GM19351 (cell line): ENCODE data around the gene ARF1.
A peak's percentile ranks its signal among the peaks of the same experiment; 100 is the strongest.

Source experiments
- ATAC-seq: cut with Tn5 transposase; IDR thresholded peaks from one replicate; pipeline ENCODE4 v1.9.1; 2021; ENCODE audit warnings: mild to moderate bottlenecking, moderate library complexity; ENCODE audit not compliant: unreplicated experiment

Gene ARF1

DNA sequence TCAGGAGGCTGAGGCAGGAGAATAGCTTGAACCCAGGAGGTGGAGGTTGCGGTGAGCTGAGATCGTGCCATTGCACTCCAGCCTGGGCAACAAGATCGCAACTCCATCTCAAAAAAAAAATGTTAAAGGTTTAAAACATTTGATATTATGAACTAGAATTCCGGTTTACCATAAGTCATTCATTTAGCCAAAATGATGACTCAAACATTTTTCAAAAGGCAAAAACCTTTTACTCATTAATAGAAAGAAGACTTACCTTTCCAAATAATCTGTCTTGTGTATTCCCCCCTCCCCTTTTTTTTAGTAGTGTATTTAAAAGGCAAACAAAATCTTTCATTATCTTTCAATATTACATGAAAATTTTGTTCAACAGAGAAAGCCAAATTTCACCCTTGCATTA lies 34.8 kb downstream of the ARF1 start:
- no peak for ATAC-seq

DNA sequence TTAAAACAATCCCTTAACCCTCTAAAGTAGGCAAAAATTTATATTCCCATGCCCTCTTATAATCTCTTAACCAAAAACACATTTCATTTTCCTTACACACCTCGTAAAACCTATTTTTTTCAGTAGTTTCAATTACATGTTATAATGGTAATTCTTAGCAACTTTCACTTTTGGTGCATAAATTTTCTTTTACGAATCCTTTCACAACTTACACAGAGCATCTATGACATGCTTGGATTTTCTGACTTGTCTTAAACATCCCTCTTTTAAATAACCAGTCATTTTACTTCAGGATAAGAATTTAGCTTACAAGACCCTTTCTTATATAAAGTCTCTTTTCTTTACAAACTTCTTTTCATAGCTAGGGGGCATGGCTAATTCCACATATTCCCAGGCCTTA lies 35.5 kb downstream of the ARF1 start:
- no peak for ATAC-seq

DNA sequence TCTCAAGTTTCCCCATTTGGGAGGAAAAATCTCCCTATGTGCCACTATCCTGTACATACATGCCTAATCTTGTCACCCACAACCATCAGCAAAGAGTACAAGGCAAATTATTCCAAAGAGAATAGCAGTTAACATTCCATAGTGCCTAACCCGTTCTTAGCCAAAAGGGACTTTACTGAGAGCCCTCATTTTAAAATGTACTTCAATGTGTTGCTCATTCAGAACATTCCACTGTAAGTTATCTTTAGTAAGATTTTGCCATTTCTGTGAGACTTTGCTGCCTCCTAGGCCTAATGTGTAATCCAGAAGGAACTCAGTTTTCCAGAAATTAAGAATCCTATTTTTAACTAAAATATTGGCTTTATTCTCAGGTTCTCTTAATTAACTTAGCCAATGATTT lies 37.8 kb downstream of the ARF1 start:
- no peak for ATAC-seq

DNA sequence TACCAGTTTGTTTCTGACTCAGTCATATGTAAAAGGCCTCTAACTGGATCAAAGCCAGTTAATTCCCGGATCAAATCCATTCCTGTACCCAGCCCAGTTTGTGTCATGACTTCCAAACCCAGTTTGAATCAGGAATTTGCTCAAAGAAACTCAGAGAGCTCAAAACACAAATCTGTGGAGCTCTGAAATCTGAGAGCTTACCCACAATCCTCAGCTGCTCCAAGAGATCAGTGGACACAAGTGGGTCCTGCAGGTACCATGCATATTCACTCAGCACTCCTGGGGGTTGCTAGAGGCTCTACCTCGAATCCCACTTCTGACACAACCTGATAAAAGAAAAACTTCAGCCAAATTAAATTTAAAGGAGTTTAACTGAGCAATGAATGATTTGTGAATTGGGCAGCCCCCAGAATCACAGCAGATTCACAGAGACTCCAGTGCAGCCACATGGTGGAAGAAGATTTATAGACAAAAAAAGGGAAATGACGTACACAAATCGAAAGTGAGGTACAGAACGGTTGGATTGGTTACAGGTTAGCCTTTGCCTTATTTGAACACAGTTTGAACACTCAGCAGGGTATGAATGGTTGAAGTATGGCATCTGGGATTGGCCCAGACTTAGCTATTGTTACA lies 38.5 kb downstream of the ARF1 start:
- no peak for ATAC-seq

DNA sequence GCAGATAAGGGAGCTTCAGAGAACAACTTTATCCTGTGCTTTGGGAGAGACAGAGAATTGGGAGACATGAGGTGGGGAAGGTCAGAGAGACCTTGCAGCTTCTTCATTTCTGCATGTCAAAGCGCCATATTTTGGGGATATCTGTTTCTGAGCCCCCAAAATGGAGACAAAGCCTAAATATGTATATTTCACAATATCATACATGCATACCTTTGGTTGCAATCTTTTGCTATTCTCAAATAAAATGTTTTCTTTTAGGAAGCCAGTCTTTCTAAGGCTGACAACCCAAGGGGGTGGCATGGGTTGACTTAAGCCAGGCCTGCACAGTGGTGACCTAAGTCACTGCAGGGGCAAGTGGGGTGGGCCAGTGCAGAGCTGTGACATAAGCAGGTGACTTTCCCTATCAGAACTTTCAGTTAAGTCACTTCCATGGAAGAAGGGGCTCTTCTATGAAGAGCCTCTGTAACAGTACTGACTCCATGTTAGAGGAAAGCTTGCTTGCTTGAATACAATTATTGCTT lies 40.5 kb downstream of the ARF1 start:
- no peak for ATAC-seq

DNA sequence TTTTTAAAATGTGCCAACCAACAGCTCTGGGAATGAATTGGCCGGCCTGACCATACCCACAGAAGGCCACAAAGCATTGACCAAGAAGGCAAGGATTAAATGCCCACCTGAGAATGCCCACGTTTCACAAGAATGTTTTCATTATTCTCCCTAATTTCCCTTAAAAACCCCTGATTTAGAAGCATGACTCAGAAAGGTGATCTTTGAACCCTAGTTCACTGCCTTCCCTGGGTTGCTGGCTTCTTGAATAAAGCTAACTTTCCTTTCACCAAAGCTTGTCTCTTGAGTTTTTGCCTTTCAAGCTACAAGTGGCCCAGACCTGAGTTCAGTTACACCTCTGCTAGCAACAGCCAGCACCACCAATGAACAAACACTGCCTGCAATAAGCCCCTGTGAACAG lies 41.0 kb downstream of the ARF1 start:
- ATAC-seq, result no peak

DNA sequence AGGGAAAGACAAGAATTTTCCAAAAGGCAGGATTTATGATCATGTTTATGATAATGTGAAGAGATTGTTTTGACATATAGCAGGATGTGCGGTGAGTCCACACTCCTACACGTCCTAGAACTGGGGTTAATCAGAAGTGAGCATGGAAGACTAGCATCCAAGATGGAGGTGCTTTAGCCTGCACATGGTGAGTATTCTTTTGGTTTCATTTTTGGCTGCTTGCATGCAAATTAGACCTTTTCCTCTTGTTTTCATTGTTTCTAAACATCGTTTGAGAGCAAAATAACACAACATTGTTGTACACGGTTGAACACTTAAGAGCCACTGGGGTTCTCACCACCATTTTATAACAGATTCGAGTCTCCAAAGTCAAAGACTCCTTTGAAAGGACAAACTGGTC lies 42.7 kb downstream of the ARF1 start:
- ATAC-seq, result no peak

DNA sequence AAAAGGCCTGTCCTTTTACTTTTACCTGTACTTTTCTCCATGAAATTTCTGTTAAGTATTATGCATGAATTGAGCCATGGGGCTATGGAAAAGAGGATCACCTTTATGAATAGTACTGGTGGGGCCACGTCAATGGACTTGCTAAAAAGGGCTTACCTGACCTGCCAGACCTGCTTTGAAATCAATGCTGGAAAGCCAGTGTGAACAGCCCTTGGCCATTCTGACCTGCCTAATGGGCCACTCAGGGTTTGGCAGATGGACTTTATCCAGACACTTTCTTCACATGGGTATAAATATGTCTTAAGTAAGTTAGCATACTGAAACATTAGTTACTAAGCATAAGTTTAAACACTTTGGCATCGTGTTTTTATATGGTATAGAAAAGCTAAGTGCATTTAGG lies 49.3 kb downstream of the ARF1 start:
- ATAC-seq, result no peak

DNA sequence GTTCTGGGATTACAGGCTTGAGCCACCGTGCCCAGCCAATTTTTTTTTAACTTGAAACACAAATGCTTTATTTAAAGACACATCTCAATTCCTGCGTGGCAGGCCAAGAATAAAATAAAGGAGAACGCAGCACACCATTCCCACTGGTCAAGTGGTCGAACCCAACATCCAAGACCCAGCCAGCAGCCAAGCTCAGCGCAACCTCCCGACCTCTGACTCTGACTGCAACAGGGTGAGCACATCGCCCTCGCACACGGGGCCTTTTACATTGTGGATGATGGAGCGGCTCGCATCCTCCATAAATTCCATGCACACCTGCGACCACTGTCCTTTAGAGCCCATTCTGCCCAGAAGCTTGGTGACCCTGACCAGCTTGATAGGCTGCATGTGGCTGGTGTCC lies 52.1 kb downstream of the ARF1 start:
- no peak for ATAC-seq

DNA sequence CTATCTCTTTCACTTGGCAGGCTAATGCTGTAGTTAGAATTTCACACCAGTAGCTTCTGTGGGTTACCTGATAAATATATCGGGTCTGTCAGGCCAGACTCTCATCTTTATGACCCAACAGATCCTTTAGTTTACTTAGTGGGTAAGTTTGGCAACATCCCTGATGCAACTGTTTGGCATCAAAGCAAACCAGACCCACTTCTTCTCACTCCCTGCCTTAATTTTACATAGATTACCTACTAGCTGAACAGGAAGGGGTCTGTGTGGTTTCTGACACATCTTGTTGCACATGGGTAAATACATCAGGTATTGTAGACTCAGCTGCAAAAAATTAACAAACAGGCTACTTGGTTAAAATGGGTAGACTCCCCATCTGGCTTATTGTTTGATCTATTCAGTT lies 54.4 kb downstream of the ARF1 start:
- ATAC-seq, result no peak

DNA sequence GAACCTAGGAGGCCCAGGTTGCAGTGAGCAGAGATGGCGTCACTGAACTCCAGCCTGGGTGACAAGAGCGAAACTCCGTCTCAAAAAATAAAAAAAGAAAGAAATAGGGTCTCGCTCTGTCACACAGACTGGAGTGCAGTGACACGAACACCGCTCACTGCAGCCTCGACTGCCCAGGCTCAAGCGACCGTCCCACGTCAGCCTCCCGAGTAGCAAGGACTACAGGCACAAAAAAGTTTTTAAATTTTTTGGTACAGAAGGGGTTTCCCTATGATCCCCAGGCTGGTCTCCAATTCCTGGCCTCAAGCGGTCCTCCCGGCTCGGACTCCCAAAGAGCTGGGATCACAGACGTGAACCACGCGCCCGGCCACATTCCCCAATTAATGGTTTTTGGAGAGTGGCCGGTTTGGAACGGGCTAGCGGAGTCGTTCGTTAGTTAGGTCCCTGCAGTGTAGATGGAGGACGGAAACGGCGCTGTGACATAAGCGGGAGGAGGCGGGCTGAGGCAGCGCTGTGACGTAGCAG lies 57.0 kb downstream of the ARF1 start:
- ATAC-seq, result no peak

DNA sequence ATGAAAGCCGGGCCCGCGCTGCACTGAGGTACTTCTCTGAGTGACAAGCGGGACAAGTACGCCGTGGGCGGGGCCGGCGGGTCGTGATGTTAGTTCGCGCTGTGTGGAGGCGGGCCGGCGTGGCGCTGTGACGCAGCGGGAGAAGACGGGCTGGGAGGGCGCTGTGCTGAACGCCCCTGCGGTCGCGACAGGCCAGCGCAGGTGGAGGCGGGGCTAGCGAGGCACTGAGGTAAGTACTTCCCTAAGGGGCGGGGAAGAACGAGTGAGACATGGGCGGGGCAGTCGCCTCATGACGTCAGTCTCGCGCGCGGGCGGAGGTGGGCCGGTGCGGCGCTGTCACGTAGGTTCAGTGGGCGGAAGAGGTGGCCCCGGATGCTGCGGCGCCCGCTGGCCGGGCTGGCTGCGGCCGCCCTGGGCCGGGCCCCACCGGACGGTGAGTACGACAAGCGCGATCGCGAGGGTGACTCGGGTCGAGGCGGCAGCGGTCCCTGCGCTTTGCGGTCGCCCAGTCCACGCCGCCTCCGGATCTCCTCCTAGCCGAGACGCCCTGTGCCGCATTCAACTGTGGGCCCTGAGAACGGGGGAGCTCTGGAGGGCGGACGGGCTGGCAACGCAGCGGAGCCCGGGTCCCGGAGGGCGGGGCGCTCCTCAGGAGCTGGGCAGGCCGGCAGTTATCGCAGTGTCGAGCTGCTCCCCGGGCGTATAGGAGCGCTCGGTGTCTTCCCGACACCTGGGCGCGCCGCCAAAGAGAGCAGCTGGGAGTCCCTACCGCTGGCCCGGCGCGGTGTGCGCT lies 57.6 kb downstream of the ARF1 start, which contains the start of gene GUK1:
Gene GUK1 (plus strand): TSS at position 349 of the 793 bp plus-strand sequence. CDS start 24 bp downstream, at position 373.
- peak; percentile 87 for ATAC-seq

DNA sequence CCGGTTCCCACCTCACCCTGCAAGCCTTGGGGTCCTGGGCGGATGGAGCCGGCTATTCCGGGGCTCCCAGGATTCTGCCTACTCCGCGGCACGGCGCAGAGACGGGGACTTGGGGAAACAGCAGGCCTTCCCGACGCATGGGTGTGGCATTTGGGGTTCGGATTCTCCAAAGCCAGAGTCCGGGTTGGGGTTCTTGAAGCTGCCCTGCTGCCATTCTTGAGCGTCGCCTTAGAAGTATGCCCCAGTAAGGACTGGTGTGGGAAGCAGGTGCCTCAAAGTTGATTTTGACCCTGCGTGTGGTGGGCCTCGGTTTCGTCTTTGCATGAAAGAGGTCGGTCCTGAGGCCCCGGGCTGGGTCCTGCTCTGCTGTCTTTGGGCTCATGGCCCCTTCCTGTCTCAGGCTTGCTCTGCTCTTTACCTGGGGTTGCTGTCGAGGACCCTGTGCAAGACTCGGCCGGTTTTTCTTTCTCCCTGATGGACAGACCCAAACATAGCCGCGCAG lies 58.3 kb downstream of the ARF1 start:
- ATAC-seq, result no peak

DNA sequence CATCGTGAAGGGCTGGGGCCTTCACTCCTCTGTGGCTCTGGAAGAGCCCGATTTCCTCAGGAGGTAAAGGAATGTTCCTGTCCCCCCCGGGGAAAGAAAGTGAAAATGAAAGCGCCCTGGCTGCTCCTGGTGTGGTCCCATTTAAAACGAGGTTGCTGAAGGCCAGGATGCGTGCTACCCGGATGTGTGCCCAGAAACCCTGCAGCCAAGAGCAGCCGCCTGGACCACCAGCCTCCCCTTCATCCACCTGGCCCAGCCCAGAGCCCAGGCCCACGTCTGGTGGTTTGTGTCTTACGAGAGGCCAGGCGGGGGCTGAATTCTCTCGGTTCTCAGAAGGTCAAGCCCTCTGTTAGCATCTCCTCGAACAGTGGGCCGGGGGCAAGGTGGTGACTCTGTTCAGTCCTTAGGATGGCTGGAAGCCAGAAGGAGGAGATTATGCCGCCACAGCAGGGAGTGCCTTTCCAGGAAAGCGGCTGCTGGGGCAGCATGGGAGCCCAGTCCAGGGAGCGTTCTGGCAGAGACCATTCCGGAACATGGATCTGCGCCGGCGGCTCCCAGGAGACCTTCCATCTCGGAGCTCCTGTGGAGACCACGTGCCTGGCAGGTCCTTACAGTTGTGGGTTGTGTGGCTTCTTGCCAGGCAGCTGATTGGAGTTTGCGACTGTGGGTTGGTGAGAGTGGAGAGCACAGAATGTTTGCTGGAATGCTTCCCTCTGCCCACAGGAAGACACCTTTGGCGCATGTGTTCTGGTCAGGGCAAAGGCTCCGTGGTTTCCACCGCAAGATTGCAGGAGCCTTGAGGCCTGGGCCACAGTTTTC lies 58.9 kb downstream of the ARF1 start:
- no peak for ATAC-seq

DNA sequence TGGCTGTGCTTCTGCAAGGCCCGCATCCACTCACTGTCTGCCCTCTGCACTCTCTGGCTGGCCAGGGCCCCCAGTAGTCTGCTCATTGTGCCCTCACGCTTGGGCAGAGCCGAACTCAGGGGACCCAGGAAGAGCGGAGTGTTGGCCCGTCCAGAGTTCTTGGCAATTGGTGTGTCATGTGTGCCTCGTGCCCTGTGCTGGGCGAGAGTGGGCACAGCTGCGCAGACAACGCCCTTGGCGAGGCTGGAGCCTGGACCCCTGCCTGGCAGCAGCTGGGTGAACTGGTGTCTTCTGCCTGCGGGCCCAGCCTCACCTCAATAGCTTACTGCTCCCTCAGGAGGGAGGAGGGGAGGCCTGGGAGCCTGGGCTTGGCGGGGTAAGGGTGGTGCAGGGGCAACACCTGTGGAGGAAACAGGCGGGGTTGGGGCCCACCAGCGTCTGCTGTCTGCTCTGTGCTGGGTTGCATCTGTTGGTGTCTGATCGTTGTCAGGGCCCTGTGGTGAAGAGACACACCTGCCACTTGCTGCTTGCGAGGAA lies 59.7 kb downstream of the ARF1 start:
- no peak for ATAC-seq

DNA sequence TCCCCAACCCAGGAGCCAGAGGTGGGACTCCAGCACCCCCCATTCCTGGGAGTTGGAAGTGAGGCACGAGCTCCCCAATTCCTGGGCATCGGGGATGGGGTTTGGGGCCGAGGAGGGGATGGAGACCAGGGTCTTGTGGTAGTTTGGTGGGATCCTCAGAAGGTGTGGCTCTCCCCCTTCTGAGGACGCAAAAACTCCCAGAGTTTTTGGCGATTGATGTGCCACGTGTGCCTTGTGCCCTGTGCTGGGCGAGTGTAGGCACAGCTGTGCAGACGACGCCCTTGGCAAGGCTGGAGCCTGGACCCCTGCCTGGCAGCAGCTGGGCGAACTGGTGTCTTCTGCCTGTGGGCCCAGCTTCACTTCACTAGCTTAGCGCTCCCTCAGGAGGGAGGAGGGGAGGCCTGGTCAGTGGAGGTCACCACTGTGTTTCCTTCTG lies 60.2 kb downstream of the ARF1 start:
- no peak for ATAC-seq

DNA sequence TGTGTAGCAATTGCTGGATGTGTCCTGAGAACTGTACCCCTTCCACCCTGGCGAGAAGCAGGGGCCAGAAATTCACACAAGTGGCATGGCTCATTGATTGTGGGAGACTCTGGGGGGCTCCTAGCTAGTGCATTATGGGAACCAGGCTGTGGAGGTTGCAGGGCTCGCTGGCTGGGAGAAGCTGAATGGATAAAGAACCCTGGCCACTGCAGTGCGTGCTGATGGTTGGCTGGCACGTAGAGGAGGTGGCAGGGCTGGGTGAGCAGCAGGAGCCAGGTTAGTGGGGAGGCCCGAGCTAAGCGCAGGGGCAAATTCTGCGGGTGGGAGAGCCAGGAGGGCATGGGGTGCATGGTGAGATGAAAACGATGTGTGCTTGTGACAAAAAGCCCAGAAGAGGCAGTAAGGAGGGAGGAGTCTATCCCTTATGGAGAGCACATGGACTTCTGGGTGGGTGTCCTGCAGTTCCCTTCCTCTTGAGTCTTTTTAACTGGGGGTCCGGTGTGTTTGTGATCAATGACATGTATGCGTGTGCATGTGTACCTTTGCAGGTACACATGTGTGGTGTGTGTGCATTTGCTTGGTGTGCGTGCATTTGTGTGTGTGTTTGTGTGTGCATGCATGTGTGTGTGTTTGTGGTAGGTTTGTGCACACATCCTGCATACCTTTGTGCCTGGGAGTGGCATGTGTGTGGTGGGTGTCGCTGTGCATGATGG lies 61.1 kb downstream of the ARF1 start:
- no peak for ATAC-seq

DNA sequence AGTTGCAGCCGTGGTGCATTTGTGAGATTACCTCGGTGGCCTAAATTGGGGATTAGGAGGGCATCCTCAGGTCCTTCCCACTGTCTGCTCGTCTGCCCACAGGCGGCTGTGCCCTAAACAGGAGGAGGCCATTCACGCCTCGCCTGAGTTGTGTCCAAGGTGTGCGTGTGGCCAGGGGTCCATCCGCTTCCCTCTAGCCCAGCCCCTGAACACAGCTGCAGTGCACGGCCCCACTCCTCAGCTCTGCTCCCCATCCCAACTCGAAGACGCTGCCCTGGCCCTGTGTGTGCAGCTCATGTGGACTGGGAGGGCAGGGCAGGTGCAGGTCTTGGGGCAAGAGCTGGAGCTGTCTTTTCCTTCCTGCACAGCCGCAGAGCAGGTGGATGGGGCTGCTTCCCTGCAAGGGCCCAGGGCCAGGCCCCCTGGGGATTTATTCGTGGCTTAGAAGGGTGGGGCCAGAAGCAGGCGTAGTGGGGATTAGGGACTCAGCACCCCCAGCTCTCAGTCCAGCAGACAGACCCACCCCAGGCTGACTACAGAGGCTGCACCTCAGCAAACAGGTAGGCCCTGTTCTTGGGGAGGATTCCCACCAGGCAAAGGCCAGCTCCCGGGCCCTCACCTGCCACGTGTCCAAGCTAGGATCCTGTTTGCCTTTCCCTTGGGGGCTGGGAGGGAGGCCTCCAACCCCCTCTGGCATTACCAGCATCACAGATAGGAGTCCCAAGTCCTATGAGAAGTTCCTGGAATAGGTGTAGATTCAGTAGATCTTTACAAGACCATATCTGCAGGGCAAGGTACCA lies 61.9 kb downstream of the ARF1 start:
- ATAC-seq, result no peak

DNA sequence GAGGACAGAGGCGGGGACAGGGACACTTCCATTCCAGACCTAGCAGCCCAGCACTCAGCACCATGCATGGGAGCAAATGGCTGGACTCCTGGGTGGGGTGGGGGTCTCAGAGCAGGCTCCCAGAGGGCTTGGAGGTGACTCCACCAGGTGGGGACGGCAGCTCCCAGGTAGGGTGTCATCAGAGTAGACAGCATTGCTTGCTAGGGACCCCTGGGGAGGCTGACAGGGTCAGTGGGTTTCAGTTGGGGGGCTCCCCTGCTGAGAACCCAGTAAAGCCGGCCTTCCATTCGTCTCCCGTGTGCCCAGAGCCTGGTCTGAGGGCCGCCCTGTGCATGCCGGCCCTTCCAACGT lies 62.5 kb downstream of the ARF1 start:
- no peak for ATAC-seq
